Mucosa of descending colon (tissue), 3 donors: ENCODE data around the gene WFIKKN2. TPM values are rescaled to one million over a fixed set of nuclear protein-coding genes. Genes with fewer than 3 reads are reported as not detected.

Source experiments
- ATAC-seq: fragments of 200-7000 bp; cut with Tn5 transposase; one replicate; pipeline ENCODE4 v1.9.1; 2020; ENCODE audit warnings: mild to moderate bottlenecking, moderate library complexity
- DNase-seq, 3 donors: peaks; one replicate each; pipeline ENCODE4 v3.0.0-alpha.2; 2020
- H3K36me3 ChIP-seq: fragments of 200-600 bp; one replicate; pipeline ENCODE4 v1.8.0; 2021; ENCODE audit warnings: low read depth, mild to moderate bottlenecking
- H3K4me1 ChIP-seq: fragments of 200-600 bp; one replicate; pipeline ENCODE4 v1.8.0; 2021; ENCODE audit warnings: low read depth, mild to moderate bottlenecking
- H3K4me3 ChIP-seq: fragments of 200-600 bp; one replicate; pipeline ENCODE4 v1.8.0; 2021; ENCODE audit warnings: mild to moderate bottlenecking
- H3K9me3 ChIP-seq: fragments of 200-600 bp; one replicate; pipeline ENCODE4 v1.8.0; 2021; ENCODE audit warnings: mild to moderate bottlenecking
- intact Hi-C, 2 donors: fragments of 100-400 bp; cut with DNase I in 1 of 2; cut with micrococcal nuclease in 1 of 2; formaldehyde crosslinking; loops; one replicate each; pipeline versions ENCODE4 v1.11.0 to v1.11.1; 2022; cut with DNase I, micrococcal nuclease
- total RNA-seq, 3 donors: library from RNA; stranded (reverse); fragmentation: NEBNext Ultra II Directional in 2 of 3; extraction: Animal tissue kit (Norgen Biotek cat#: 25700) in 2 of 3; gene quantifications; one replicate each; pipeline versions ENCODE4 v1.2.1 to v1.2.4, GENCODE V29; 2021 to 2023
- TF ChIP-seq, protein P1 (sequence below): fragments of 200-600 bp; IDR thresholded peaks from one replicate; pipeline ENCODE4 v1.8.0; 2022; ENCODE audit warnings: antibody characterized with exemption, mild to moderate bottlenecking
- donor health status: DM: no; HTN: no; CAD: no; lungs with moderate emphysema.
- donor health status: DM: no; HTN: no; CAD: no.
- donor health status: DM: no; HTN: yes; CAD: no.

WFIKKN2 gene
- total RNA-seq, 3 donors from 2014 or later: 0.07 to 0.76 (median 0.17) TPM

GRCh38 chr17:50841277-50841948 is 6.0 kb downstream of the WFIKKN2 start:
- TF ChIP-seq, protein P1, sequence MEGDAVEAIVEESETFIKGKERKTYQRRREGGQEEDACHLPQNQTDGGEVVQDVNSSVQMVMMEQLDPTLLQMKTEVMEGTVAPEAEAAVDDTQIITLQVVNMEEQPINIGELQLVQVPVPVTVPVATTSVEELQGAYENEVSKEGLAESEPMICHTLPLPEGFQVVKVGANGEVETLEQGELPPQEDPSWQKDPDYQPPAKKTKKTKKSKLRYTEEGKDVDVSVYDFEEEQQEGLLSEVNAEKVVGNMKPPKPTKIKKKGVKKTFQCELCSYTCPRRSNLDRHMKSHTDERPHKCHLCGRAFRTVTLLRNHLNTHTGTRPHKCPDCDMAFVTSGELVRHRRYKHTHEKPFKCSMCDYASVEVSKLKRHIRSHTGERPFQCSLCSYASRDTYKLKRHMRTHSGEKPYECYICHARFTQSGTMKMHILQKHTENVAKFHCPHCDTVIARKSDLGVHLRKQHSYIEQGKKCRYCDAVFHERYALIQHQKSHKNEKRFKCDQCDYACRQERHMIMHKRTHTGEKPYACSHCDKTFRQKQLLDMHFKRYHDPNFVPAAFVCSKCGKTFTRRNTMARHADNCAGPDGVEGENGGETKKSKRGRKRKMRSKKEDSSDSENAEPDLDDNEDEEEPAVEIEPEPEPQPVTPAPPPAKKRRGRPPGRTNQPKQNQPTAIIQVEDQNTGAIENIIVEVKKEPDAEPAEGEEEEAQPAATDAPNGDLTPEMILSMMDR: no peak
- intact Hi-C loops: loop anchor here in 1 of 2 donors (5.0 to 10.0 kb wide), 2 partner anchors 59 to 297 kb away; partner anchors contain the start of gene SPATA20
- H3K4me3 ChIP-seq: no peak overlapping the region
- ATAC-seq: no peak
- no peaks in the 10 kb centered on the region for H3K9me3 ChIP-seq
- H3K4me1 ChIP-seq: peaks cover 5% of the 10 kb centered on the region
- no peak for DNase-seq
- H3K36me3 ChIP-seq: no peaks in the 10 kb centered on the region

- DNase-seq (peak in 2 of 3 donors; percentile 86), ATAC-seq (peak; percentile 89)
- TF ChIP-seq, protein P1: peak; percentile 73
- Histone ChIP-seq H3K36me3 (no peaks in the 10 kb centered on the region), H3K4me3 (no peak overlapping the region), H3K4me1 (peaks cover 5% of the 10 kb centered on the region), H3K9me3 (no peaks in the 10 kb centered on the region)
- intact Hi-C loops: loop anchor here (2.0 to 10.0 kb wide), 3 partner anchors 59 to 297 kb away; partner anchors contain the start of gene SPATA20 (in 1 of the 2)
Measured at GRCh38 chr17:50841949-50842354, 6.6 kb downstream of the WFIKKN2 start.

- intact Hi-C loops: loop anchor here (2.0 to 10.0 kb wide), 3 partner anchors 60 to 298 kb away; partner anchors contain the start of gene SPATA20 (in 1 of the 2)
- Histone ChIP-seq H3K4me3 (no peak overlapping the region), H3K4me1 (peaks cover 5% of the 10 kb centered on the region), H3K9me3 (no peaks in the 10 kb centered on the region), H3K36me3 (no peaks in the 10 kb centered on the region)
- DNase-seq: no peak
- TF ChIP-seq, protein P1: no peak
- ATAC-seq: no peak
Measured at GRCh38 chr17:50842506-50843149, 7.2 kb downstream of the WFIKKN2 start.

DNA sequence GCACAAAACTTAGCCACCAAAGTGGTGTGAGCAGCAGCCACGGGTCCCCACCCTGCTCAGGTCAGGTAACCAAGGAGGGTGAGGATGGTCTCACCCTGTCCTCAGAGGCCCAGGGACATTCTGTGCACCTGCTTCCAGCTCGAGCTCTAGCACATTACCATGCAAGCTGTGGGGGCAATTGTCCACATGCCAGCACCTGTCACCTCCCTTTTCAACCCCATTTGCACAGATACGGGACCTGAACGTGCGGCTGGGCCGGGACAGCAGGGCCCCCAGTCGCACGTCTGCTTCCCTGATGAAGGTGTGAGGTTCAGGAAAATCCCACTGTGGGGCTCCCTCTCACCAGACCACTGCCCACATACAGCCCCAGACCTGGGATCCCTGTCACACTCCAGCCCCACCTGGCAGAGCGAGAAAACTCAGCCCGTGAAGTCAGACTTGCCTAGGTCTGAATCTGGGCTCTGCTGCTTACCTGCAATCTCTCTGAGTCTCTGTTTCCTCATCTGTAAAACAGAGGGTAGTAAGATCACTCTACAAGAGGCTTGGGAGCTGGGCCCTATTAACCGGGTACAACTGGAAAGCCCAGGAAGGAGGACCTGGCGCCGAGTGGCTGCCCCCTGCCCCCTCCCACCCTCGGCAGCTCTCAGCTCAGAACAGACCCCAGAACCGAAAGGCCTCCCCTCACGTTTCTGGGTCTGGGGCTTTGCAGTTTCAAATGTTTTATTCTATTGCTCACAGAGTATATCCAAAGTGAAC is 7.9 kb downstream of the WFIKKN2 start:
- DNase-seq: no peak
- TF ChIP-seq, protein P1: no peak
- Histone ChIP-seq H3K9me3 (no peaks in the 10 kb centered on the region), H3K4me1 (peaks cover 5% of the 10 kb centered on the region), H3K4me3 (no peak overlapping the region), H3K36me3 (no peaks in the 10 kb centered on the region)
- no peak for ATAC-seq
- intact Hi-C loops: loop anchor here (2.0 to 10.0 kb wide), 3 partner anchors 61 to 299 kb away; partner anchors contain the start of gene SPATA20 (in 1 of the 2)

GRCh38 chr17:50844117-50844700 is 8.8 kb downstream of the WFIKKN2 start:
- H3K4me3 ChIP-seq: no peak overlapping the region
- intact Hi-C loops: loop anchor here in 1 of 2 donors (5.0 to 10.0 kb wide), 2 partner anchors 62 to 299 kb away; partner anchors contain the start of gene SPATA20
- DNase-seq (no peak), ATAC-seq (no peak)
- H3K4me1 ChIP-seq: peaks cover 5% of the 10 kb centered on the region
- TF ChIP-seq, protein P1: no peak
- no peaks in the 10 kb centered on the region for H3K9me3 ChIP-seq
- H3K36me3 ChIP-seq: no peaks in the 10 kb centered on the region
